ENCODE results near the gene MED13L. TPM values are rescaled to one million over a fixed set of nuclear protein-coding genes. Genes with fewer than 3 reads are reported as not detected.

Gene MED13L
- total RNA-seq, 5 donors from 2014 or later (not counting 1 experiment from before 2014, with no cell fraction given), result 126 to 216 (median 133) TPM

DNA sequence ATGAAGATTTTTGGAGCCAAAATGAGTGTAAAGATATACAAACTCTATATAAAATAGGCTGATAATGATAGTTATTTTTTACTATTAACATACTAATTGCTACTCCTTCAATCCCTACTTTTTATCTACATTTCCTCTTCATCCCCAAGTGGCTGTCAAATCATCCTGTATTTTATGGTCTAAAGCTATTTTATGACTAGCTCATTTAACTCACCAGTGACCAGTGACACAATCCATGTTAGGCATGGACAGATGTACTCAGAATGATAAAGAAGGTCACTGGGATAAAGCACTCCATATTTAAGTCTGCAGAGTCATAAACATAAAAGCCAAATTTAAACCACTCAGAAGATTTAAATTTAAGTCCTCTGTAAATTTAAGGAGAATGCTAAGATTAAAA lies 183.0 kb downstream of the MED13L start:
- CTCF ChIA-PET, result no interaction called here
- peaks cover 0 to 11% of the 10 kb centered on the region in 2 donors for H3K36me3 ChIP-seq (ENCODE audit: control insufficient read depth in 2 of 2, extremely low read depth in 1 of 2, insufficient read depth in 1 of 2, low read length in 1 of 2)
- peaks cover 30 to 45% (median 31%) of the 10 kb centered on the region in 3 donors for H3K4me1 Mint-ChIP-seq

DNA sequence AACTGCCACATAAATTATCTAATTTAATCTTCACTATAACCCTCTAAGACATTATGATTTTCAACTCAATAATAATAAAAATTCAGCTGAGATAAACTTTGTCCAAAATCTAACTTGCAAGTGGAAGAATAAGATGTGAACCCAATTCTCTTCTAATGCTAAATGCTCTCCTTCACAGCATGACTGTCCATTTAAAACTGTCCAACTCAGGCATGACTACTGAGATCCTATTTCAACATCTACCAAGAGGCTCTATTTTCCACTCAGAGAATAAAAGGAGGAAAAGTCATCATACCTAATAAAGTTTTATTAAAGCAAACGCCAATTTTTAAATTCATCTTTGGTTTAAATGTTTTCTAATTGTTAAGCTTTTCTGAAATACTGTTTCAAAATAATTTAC lies 183.6 kb downstream of the MED13L start:
- POLR2A ChIA-PET, result no interaction called here
- Mint-ChIP-seq H3K4me3 (no peak overlapping the region), H3K27ac (no peak overlapping the region), H3K9me3 (no peaks in the 10 kb centered on the region), H3K4me1 (peaks cover 28 to 45% (median 30%) of the 10 kb centered on the region in 3 donors), H3K27me3 (no peaks in the 10 kb centered on the region), H3K36me3 (peaks cover 37% of the 10 kb centered on the region)
- Histone ChIP-seq H3K9me3 (no peaks in the 10 kb centered on the region), H3K27me3 (replicated peaks in 1 of 2; ENCODE audit: control insufficient read depth in 2 of 2, extremely low read depth in 1 of 2, insufficient read depth in 2 of 2, low read length in 1 of 2) (no peaks in the 10 kb centered on the region), H3K4me1 (ENCODE audit: control insufficient read depth in 1 of 2, extremely low read depth in 1 of 2, insufficient read depth in 2 of 2, low read length in 2 of 2) (no peaks in the 10 kb centered on the region), H3K27ac (ENCODE audit: low read length) (no peak overlapping the region), H3K4me3 (ENCODE audit: control insufficient read depth in 1 of 2, extremely low read depth in 1 of 2, low read length in 1 of 2) (no peak overlapping the region), H3K36me3 (ENCODE audit: control insufficient read depth in 2 of 2, extremely low read depth in 1 of 2, insufficient read depth in 1 of 2, low read length in 1 of 2) (peaks cover 0 to 11% of the 10 kb centered on the region in 2 donors)
- DNase-seq, result no peak
- ATAC-seq (replicated peaks in 1 of 4), result no peak
- CTCF ChIA-PET, result no interaction called here
- WGBS (ENCODE audit: insufficient coverage), result no CpG with 5 or more reads among the region's 1 CpG

More for the DNA sequence above, 183.0 kb downstream of the MED13L start:
- H3K4me3 Mint-ChIP-seq, result no peak overlapping the region
- no peak for ATAC-seq (replicated peaks in 1 of 4)
- Histone ChIP-seq H3K27me3 (replicated peaks in 1 of 2; ENCODE audit: control insufficient read depth in 2 of 2, extremely low read depth in 1 of 2, insufficient read depth in 2 of 2, low read length in 1 of 2) (no peaks in the 10 kb centered on the region), H3K4me3 (ENCODE audit: control insufficient read depth in 1 of 2, extremely low read depth in 1 of 2, low read length in 1 of 2) (no peak overlapping the region), H3K27ac (ENCODE audit: low read length) (no peak overlapping the region), H3K9me3 (no peaks in the 10 kb centered on the region), H3K4me1 (ENCODE audit: control insufficient read depth in 1 of 2, extremely low read depth in 1 of 2, insufficient read depth in 2 of 2, low read length in 2 of 2) (no peaks in the 10 kb centered on the region)
- H3K27me3 Mint-ChIP-seq, result no peaks in the 10 kb centered on the region
- POLR2A ChIA-PET, result interaction anchor here in 1 of 2 donors (1.0 kb wide), 1 partner anchor 99 kb away, joined by 3 read pairs; no protein-coding TSS in a partner anchor
- H3K36me3 Mint-ChIP-seq, result peaks cover 34% of the 10 kb centered on the region
- DNase-seq, result no peak
- H3K27ac Mint-ChIP-seq, result no peak overlapping the region
- H3K9me3 Mint-ChIP-seq, result no peaks in the 10 kb centered on the region

DNA sequence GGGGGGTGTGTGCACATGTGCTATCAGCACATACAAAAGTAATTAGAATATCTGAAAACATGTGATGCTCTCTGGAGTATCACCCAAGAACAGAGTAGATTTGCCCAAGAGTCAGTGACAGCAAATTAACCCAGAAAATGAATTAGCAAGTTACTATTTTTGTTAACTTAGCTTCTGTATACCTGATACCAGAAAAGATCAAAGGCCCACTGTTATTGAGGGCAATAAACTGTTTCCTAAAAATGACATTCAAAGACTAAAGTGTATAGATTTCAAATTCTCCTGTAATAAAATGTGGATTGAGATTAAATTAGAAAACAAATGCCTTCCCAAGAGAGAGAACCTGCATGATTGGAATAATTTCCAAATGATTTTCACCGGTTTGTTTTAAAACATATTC lies 184.7 kb downstream of the MED13L start:
- Mint-ChIP-seq H3K4me3 (no peak overlapping the region), H3K9me3 (no peaks in the 10 kb centered on the region), H3K4me1 (peaks cover 38 to 53% (median 39%) of the 10 kb centered on the region in 3 donors), H3K27me3 (no peaks in the 10 kb centered on the region), H3K27ac (no peak overlapping the region), H3K36me3 (peaks cover 45% of the 10 kb centered on the region)
- Histone ChIP-seq H3K36me3 (ENCODE audit: control insufficient read depth in 2 of 2, extremely low read depth in 1 of 2, insufficient read depth in 1 of 2, low read length in 1 of 2) (peaks cover 0 to 11% of the 10 kb centered on the region in 2 donors), H3K4me1 (ENCODE audit: control insufficient read depth in 1 of 2, extremely low read depth in 1 of 2, insufficient read depth in 2 of 2, low read length in 2 of 2) (peaks cover 0 to 7% of the 10 kb centered on the region in 2 experiments), H3K27ac (ENCODE audit: low read length) (no peak overlapping the region), H3K4me3 (ENCODE audit: control insufficient read depth in 1 of 2, extremely low read depth in 1 of 2, low read length in 1 of 2) (no peak overlapping the region), H3K9me3 (no peaks in the 10 kb centered on the region), H3K27me3 (replicated peaks in 1 of 2; ENCODE audit: control insufficient read depth in 2 of 2, extremely low read depth in 1 of 2, insufficient read depth in 2 of 2, low read length in 1 of 2) (no peaks in the 10 kb centered on the region)
- CTCF ChIA-PET, result no interaction called here
- POLR2A ChIA-PET, result no interaction called here
- DNase-seq (no peak), ATAC-seq (replicated peaks in 1 of 4) (no peak)
- WGBS (ENCODE audit: insufficient coverage), result no CpG with 5 or more reads among the region's 1 CpG

DNA sequence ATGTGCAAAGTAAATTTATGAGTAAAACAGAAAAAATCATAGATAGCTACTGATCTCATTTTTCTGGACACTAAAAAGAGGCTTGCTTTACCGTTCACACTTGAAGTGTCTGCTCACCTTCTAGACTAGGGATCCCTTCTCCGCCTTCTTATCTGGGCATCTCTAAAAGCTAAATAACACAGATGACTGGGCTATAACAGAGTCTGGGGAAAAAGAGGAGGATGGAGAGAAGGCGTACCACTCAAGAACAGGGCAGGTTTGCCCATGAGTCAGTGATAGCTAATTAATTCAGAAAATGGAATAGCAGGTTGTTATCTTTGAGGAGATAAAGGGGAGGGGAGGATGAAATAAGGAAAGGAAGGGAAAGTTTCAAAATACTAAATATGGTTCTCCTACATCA lies 185.3 kb downstream of the MED13L start:
- Histone ChIP-seq H3K27me3 (replicated peaks in 1 of 2; ENCODE audit: control insufficient read depth in 2 of 2, extremely low read depth in 1 of 2, insufficient read depth in 2 of 2, low read length in 1 of 2) (no peaks in the 10 kb centered on the region), H3K9me3 (no peaks in the 10 kb centered on the region), H3K4me3 (ENCODE audit: control insufficient read depth in 1 of 2, extremely low read depth in 1 of 2, low read length in 1 of 2) (no peak overlapping the region), H3K27ac (ENCODE audit: low read length) (no peak overlapping the region), H3K36me3 (ENCODE audit: control insufficient read depth in 2 of 2, extremely low read depth in 1 of 2, insufficient read depth in 1 of 2, low read length in 1 of 2) (peaks cover 0 to 11% of the 10 kb centered on the region in 2 donors), H3K4me1 (ENCODE audit: control insufficient read depth in 1 of 2, extremely low read depth in 1 of 2, insufficient read depth in 2 of 2, low read length in 2 of 2) (peaks cover 0 to 7% of the 10 kb centered on the region in 2 experiments)
- H3K4me1 Mint-ChIP-seq, result peaks cover 44 to 58% (median 45%) of the 10 kb centered on the region in 3 donors
- no peaks in the 10 kb centered on the region for H3K9me3 Mint-ChIP-seq
- peaks cover 45% of the 10 kb centered on the region for H3K36me3 Mint-ChIP-seq
- 67% methylated on average over 1 of the region's 3 CpGs for WGBS (ENCODE audit: insufficient coverage)
- no peak overlapping the region for H3K27ac Mint-ChIP-seq
- ChIA-PET CTCF (interaction anchor here in 1 of 2 donors (0.6 kb wide), 1 partner anchor 183 kb away, joined by 4 read pairs; no protein-coding TSS in a partner anchor), POLR2A (no interaction called here)
- ATAC-seq (replicated peaks in 1 of 4), result no peak
- DNase-seq, result no peak
- no peak overlapping the region for H3K4me3 Mint-ChIP-seq
- no peaks in the 10 kb centered on the region for H3K27me3 Mint-ChIP-seq

DNA sequence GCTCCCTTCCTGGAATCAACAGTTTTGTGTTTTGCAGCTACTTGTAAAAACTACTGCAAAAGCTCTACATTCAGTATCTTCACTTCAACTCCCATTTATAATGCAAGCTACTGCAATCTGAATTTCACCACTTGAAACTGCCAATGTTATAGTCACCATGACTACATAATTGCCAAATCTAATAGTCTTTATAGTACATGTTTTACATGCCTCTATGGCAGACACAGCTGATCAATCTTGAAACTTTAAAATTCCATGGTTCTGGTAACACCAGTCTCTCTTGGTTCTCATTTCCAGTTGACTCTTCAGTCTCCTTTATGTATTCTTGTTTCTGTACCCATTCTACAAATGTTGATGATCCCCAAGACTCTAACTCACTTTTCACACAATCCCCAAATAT lies 185.9 kb downstream of the MED13L start:
- Mint-ChIP-seq H3K27ac (no peak overlapping the region), H3K36me3 (peaks cover 41% of the 10 kb centered on the region), H3K4me1 (peaks cover 44 to 56% (median 45%) of the 10 kb centered on the region in 3 donors), H3K4me3 (no peak overlapping the region), H3K27me3 (no peaks in the 10 kb centered on the region), H3K9me3 (no peaks in the 10 kb centered on the region)
- Histone ChIP-seq H3K4me1 (ENCODE audit: control insufficient read depth in 1 of 2, extremely low read depth in 1 of 2, insufficient read depth in 2 of 2, low read length in 2 of 2) (peaks cover 0 to 7% of the 10 kb centered on the region in 2 experiments), H3K4me3 (ENCODE audit: control insufficient read depth in 1 of 2, extremely low read depth in 1 of 2, low read length in 1 of 2) (no peak overlapping the region), H3K9me3 (no peaks in the 10 kb centered on the region), H3K36me3 (ENCODE audit: control insufficient read depth in 2 of 2, extremely low read depth in 1 of 2, insufficient read depth in 1 of 2, low read length in 1 of 2) (peaks cover 0 to 11% of the 10 kb centered on the region in 2 donors), H3K27ac (ENCODE audit: low read length) (no peak overlapping the region), H3K27me3 (replicated peaks in 1 of 2; ENCODE audit: control insufficient read depth in 2 of 2, extremely low read depth in 1 of 2, insufficient read depth in 2 of 2, low read length in 1 of 2) (no peaks in the 10 kb centered on the region)
- CTCF ChIA-PET, result interaction anchor here in 1 of 2 donors (0.8 kb wide), 1 partner anchor 9 kb away, joined by 4 read pairs; no protein-coding TSS in a partner anchor
- ATAC-seq (replicated peaks in 1 of 4) (no peak), DNase-seq (no peak)
- POLR2A ChIA-PET, result interaction anchor here in 1 of 2 donors (0.6 kb wide), 1 partner anchor 17 kb away, joined by 3 read pairs; no protein-coding TSS in a partner anchor

DNA sequence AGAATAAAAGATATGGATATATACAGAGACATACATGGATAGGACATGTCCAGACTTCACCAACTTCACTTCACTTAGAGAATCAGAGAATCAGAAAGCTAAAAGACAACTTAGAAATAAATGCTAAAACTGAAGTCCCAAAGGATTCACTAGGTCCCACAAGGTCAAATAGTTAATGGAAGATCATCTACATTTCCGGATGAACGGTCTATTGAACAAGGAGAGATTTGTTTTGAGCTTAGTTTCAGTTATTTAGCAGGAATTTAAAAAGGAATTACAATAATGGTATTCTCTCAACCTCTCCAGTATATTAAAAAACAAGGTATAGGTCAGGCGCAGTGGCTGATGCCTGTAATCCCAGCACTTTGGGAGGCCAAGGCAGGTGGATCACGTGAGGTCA lies 187.0 kb downstream of the MED13L start:
- Histone ChIP-seq H3K27me3 (replicated peaks in 1 of 2; ENCODE audit: control insufficient read depth in 2 of 2, extremely low read depth in 1 of 2, insufficient read depth in 2 of 2, low read length in 1 of 2) (no peaks in the 10 kb centered on the region), H3K4me3 (ENCODE audit: control insufficient read depth in 1 of 2, extremely low read depth in 1 of 2, low read length in 1 of 2) (no peak overlapping the region), H3K4me1 (ENCODE audit: control insufficient read depth in 1 of 2, extremely low read depth in 1 of 2, insufficient read depth in 2 of 2, low read length in 2 of 2) (peaks cover 0 to 7% of the 10 kb centered on the region in 2 experiments), H3K36me3 (ENCODE audit: control insufficient read depth in 2 of 2, extremely low read depth in 1 of 2, insufficient read depth in 1 of 2, low read length in 1 of 2) (peaks cover 0 to 8% of the 10 kb centered on the region in 2 donors), H3K27ac (ENCODE audit: low read length) (no peak overlapping the region), H3K9me3 (no peaks in the 10 kb centered on the region)
- peaks cover 47 to 64% (median 51%) of the 10 kb centered on the region in 3 donors for H3K4me1 Mint-ChIP-seq
- H3K9me3 Mint-ChIP-seq, result no peaks in the 10 kb centered on the region
- ChIA-PET POLR2A (no interaction called here), CTCF (no interaction called here)
- peaks cover 35% of the 10 kb centered on the region for H3K36me3 Mint-ChIP-seq
- ATAC-seq (replicated peaks in 1 of 4), result no peak
- no peaks in the 10 kb centered on the region for H3K27me3 Mint-ChIP-seq
- DNase-seq, result no peak
- WGBS (ENCODE audit: insufficient coverage), result no CpG with 5 or more reads among the region's 4 CpGs
- H3K27ac Mint-ChIP-seq, result no peak overlapping the region
- H3K4me3 Mint-ChIP-seq, result no peak overlapping the region

DNA sequence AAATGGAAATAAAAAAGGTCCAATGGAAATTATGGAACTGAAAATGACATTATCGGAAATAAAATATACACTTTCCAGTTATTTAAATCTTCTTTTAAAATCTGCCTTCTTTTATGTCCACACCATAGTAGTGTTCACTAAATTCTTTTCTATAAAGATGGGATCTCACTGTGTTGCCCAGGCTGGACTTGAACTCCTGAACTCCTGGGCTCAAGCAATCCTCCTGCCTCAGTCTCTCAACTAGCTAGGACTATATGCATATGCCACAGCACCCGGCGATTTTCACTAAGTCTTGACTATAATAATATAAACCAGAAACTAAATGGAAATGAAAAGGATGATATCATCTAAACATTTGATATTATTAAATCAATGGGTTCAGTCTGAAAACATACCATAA lies 188.4 kb downstream of the MED13L start:
- no peak overlapping the region for H3K4me3 ChIP-seq (ENCODE audit: control insufficient read depth in 1 of 2, extremely low read depth in 1 of 2, low read length in 1 of 2)
- H3K27ac Mint-ChIP-seq, result no peak overlapping the region
- H3K27me3 ChIP-seq (replicated peaks in 1 of 2; ENCODE audit: control insufficient read depth in 2 of 2, extremely low read depth in 1 of 2, insufficient read depth in 2 of 2, low read length in 1 of 2), result no peaks in the 10 kb centered on the region
- no peaks in the 10 kb centered on the region for H3K9me3 ChIP-seq
- H3K36me3 Mint-ChIP-seq, result peaks cover 33% of the 10 kb centered on the region
- WGBS (ENCODE audit: insufficient coverage), result no CpG with 5 or more reads among the region's 3 CpGs
- no peak overlapping the region for H3K27ac ChIP-seq (ENCODE audit: low read length)
- no peaks in the 10 kb centered on the region for H3K9me3 Mint-ChIP-seq
- ATAC-seq (replicated peaks in 1 of 4), result no peak
- H3K4me1 Mint-ChIP-seq, result peaks cover 47 to 58% (median 53%) of the 10 kb centered on the region in 3 donors
- CTCF ChIA-PET, result no interaction called here
- peaks cover 0 to 7% of the 10 kb centered on the region in 2 experiments for H3K4me1 ChIP-seq (ENCODE audit: control insufficient read depth in 1 of 2, extremely low read depth in 1 of 2, insufficient read depth in 2 of 2, low read length in 2 of 2)
- H3K4me3 Mint-ChIP-seq, result no peak overlapping the region
- peaks cover 0 to 1% of the 10 kb centered on the region in 2 donors for H3K36me3 ChIP-seq (ENCODE audit: control insufficient read depth in 2 of 2, extremely low read depth in 1 of 2, insufficient read depth in 1 of 2, low read length in 1 of 2)
- H3K27me3 Mint-ChIP-seq, result no peaks in the 10 kb centered on the region
- no peak for DNase-seq
- POLR2A ChIA-PET, result no interaction called here

All from T-cell (primary cell).